Endothelial cell of umbilical vein (primary cell): ENCODE measurements around the gene WDFY2.

Experiments used
- MYC ChIP-seq: IDR thresholded peaks from one replicate; pipeline ENCODE4 v1.6.1; 2011; ENCODE audit warnings: mild to moderate bottlenecking, low read depth, low read length
- POLR2A ChIP-seq: IDR thresholded peaks from 2 replicates; pipeline ENCODE4 v1.6.1; 2012; ENCODE audit warnings: low read depth, mild to moderate bottlenecking, control low read depth, low read length

DNA sequence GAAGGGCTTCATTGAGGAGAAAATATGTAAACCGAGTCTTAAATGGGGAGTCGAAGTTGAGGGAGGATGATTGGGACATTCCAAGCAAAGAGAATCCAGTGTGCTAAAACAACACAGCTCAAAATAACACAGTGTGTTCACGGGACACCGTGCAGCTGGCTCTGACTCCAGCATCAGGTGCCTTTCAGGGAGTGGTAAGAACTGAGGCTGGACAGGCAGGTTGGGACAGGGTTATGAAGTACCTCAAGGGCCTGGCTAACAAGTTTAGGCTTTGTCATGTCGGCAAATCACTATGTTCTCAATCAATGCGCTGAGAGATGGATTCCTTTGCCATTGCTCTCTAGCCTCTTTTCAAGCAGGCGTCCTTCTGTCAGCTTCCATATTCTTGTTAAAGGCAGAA lies 27.5 kb upstream of the WDFY2 start:
- TF ChIP-seq MYC (no peak), POLR2A (no peak)
